OCI-LY7 (cell line): Measurements from ENCODE around the gene NAA25.

Experiments
- CTCF ChIP-seq: fragments of 200-600 bp; sonication (generic); conservative IDR thresholded peaks from 2 replicates; pipeline ENCODE4 v1.5.1; 2014; ENCODE audit warnings: mild to moderate bottlenecking, antibody characterized with exemption, low read length, moderate library complexity, mixed read lengths
- EZH2phosphoT487 ChIP-seq: fragments of 200-600 bp; sonication (generic); IDR thresholded peaks from 2 replicates; pipeline ENCODE4 v1.6.1; 2018; ENCODE audit warnings: low read depth, borderline replicate concordance, mild to moderate bottlenecking, mixed run types, antibody characterized with exemption, low read length, moderate library complexity, mixed read lengths

GRCh38 chr12:112111931-112112330, 3.3 kb upstream of the NAA25 start:
- TF ChIP-seq CTCF (no peak), EZH2phosphoT487 (no peak)
